Lower leg skin (tissue), 4 donors: ENCODE results near the gene AGAP3. TPM values are rescaled to one million over a fixed set of nuclear protein-coding genes. Genes with fewer than 3 reads are reported as not detected.

ENCODE experiments used
- DNase-seq, 2 donors: peaks; one replicate each; pipeline ENCODE4 v3.0.0-alpha.2; 2019; ENCODE audit warnings: low spot score in 2 of 2
- H3K4me3 ChIP-seq: fragments of 200-600 bp; sonication (generic); 2 replicates; pipeline ENCODE4 v1.5.1; 2017; ENCODE audit warnings: mild to moderate bottlenecking, low read depth; ENCODE audit not compliant: poor library complexity, severe bottlenecking
- POLR2A ChIP-seq, 2 donors: fragments of 450-650 bp; IDR thresholded peaks; one replicate each; pipeline ENCODE4 v1.6.1; 2016 to 2017; ENCODE audit warnings: antibody characterized with exemption in 2 of 2, mild to moderate bottlenecking in 1 of 2, moderate library complexity in 1 of 2
- WGBS, 2 donors: methylation state at CpG; one replicate each; pipeline ENCODE4 v1.1.5; 2018; 5-methylcytosine and 5-hydroxymethylcytosine counted together
- intact Hi-C: fragments of 100-400 bp; cut with DNase I; formaldehyde crosslinking; loops from one replicate; pipeline ENCODE4 v1.15.0; 2023; ENCODE audit warnings: low total_unique reads
- total RNA-seq, 4 donors: library from RNA; depleted of rRNA; stranded (reverse); fragments of >200 nt; gene quantifications; one replicate each; pipeline ENCODE4 v1.1.0, GENCODE V29; 2016
- TF ChIP-seq, protein P1 (sequence below), 3 donors: fragments of 450-650 bp; IDR thresholded peaks; one replicate each; pipeline ENCODE4 v1.5.1; 2016; ENCODE audit warnings: antibody characterized with exemption in 3 of 3, mild to moderate bottlenecking in 3 of 3, moderate library complexity in 2 of 3

The AGAP3 gene
- total RNA-seq, 4 donors from 2014 or later: 81.2 to 132 (median 102) TPM

DNA sequence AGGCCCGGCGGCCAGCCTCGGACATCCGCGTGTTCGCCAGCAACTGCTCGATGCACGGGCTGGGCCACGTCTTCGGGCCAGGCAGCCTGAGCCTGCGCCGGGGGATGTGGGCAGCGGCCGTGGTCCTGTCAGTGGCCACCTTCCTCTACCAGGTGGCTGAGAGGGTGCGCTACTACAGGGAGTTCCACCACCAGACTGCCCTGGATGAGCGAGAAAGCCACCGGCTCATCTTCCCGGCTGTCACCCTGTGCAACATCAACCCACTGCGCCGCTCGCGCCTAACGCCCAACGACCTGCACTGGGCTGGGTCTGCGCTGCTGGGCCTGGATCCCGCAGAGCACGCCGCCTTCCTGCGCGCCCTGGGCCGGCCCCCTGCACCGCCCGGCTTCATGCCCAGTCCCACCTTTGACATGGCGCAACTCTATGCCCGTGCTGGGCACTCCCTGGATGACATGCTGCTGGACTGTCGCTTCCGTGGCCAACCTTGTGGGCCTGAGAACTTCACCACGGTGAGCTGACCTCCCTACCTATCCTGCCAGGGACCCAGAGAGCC, 37.3 kb upstream of the AGAP3 start:
- intact Hi-C loops: no loop called here
- TF ChIP-seq POLR2A (IDR thresholded peaks at IDR 0.05): no peak
- TF ChIP-seq, protein P1, sequence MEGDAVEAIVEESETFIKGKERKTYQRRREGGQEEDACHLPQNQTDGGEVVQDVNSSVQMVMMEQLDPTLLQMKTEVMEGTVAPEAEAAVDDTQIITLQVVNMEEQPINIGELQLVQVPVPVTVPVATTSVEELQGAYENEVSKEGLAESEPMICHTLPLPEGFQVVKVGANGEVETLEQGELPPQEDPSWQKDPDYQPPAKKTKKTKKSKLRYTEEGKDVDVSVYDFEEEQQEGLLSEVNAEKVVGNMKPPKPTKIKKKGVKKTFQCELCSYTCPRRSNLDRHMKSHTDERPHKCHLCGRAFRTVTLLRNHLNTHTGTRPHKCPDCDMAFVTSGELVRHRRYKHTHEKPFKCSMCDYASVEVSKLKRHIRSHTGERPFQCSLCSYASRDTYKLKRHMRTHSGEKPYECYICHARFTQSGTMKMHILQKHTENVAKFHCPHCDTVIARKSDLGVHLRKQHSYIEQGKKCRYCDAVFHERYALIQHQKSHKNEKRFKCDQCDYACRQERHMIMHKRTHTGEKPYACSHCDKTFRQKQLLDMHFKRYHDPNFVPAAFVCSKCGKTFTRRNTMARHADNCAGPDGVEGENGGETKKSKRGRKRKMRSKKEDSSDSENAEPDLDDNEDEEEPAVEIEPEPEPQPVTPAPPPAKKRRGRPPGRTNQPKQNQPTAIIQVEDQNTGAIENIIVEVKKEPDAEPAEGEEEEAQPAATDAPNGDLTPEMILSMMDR (IDR thresholded peaks at IDR 0.05): no peak
- 92% methylated on average over 38 of the region's 38 CpGs for WGBS, 2 donors
- DNase-seq: no peak
- H3K4me3 ChIP-seq: no peak overlapping the region

DNA sequence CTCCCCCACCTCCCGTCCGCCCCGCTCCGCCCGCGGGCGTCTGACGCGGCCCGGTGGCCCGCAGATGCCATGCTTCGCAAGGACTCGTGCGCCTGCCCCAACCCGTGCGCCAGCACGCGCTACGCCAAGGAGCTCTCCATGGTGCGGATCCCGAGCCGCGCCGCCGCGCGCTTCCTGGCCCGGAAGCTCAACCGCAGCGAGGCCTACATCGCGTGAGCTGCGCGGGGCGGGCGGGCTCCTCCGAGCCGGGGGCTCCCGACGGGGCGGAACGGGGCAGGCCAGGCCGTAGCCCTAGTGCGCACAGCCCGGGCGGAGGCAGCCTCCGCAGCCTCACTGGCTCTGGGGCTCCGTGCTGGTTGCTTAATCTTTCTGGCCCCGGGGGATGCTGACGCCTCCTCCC, 35.2 kb upstream of the AGAP3 start:
- no peak overlapping the region for H3K4me3 ChIP-seq
- 0 to 1% methylated on average over 13 to 36 of the region's 50 CpGs for WGBS, 2 donors
- no peak for TF ChIP-seq POLR2A (IDR thresholded peaks at IDR 0.05)
- TF ChIP-seq, protein P1 (IDR thresholded peaks at IDR 0.05): no peak
- intact Hi-C loops: loop anchor here (5.0 kb wide), 1 partner anchor 1531 kb away; no protein-coding TSS in a partner anchor
- no peak for DNase-seq

DNA sequence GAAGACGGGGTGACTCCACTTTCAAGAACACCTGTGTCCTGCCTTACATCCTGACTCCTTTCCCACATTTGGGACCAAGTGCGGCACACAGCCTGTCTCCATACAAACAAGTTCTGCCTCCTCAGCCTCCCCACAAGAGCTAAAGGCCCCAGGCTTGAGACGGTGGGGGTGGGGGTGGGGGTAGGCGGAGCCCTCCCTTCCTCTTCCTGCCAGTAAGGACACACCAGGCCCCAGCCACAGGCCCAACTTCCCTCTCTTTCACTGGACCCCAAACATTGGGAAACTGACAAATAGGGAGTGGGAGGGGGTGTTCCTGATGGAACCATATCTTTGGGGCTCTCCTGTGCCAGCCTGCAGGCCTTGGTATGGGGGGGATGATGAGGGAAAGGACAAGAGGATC, 33.2 kb upstream of the AGAP3 start:
- intact Hi-C loops: loop anchor here (5.0 kb wide), 1 partner anchor 1529 kb away; no protein-coding TSS in a partner anchor
- DNase-seq: no peak
- WGBS, 2 donors: 68 to 81% methylated on average over 4 of the region's 4 CpGs
- H3K4me3 ChIP-seq: no peak overlapping the region
- no peak for TF ChIP-seq POLR2A (IDR thresholded peaks at IDR 0.05)
- TF ChIP-seq, protein P1 (IDR thresholded peaks at IDR 0.05): no peak

DNA sequence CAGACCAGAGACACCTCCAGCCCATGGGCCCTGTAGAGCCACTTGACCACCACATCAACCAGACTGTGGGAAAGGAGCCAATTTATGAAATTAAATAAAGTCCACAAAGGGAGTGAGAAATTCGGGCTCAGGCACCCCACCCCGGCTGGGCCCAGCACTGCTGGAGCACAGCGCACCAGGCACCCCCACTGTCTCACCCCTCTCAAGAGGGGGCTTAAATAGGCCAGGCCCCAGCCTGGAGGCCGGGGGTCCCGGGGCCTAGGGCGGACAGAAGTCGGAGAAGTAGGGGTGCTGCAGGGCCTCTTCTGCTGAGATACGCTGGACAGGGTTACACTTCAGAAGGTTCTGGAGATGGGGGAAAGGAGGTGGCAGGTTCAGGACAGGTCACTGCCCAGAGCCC, 32.5 kb upstream of the AGAP3 start:
- WGBS, 2 donors: 91 to 93% methylated on average over 8 of the region's 8 CpGs
- H3K4me3 ChIP-seq: no peak overlapping the region

DNA sequence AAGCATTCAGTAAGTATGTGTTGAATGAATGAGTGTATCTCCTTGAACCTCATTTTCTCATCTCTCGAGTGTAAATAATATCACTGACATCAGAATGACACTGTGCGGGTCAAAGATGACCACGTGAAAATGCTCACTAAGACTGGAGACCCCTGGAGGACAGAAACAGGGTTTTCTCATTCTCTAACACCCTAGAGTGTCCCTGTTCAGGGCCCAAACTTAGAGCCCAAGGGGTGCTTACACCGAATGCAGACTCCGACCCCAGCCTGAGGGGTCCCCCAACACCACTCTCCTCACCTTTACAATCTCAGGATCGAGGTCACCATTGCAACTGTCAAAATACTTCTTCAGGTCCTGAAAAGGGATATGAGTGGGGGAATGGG, 30.0 kb upstream of the AGAP3 start:
- 83 to 90% methylated on average over 6 of the region's 6 CpGs for WGBS, 2 donors
- intact Hi-C loops: no loop called here
- no peak for DNase-seq
- TF ChIP-seq, protein P1 (IDR thresholded peaks at IDR 0.05): no peak
- no peak for TF ChIP-seq POLR2A (IDR thresholded peaks at IDR 0.05)
- no peak overlapping the region for H3K4me3 ChIP-seq

More for the DNA sequence above, 32.5 kb upstream of the AGAP3 start:
- TF ChIP-seq POLR2A (IDR thresholded peaks at IDR 0.05): no peak
- TF ChIP-seq, protein P1 (IDR thresholded peaks at IDR 0.05): no peak
- DNase-seq: no peak
- intact Hi-C loops: loop anchor here (5.0 kb wide), 1 partner anchor 1529 kb away; no protein-coding TSS in a partner anchor
